T47D (cell line): ENCODE measurements around the gene DPCD.
"Not testable (repeated sequence)": the region's sequence is repeated elsewhere in the genome, so short reads cannot be mapped to it uniquely, and the experiment has no call there.

Source experiments
- DNase-seq, 2 experiments: peaks; one replicate each; pipeline versions ENCODE4 v3.0.0 to v3.0.0-alpha.2; 2011 to 2012; ENCODE audit warnings: low read depth in 1 of 2, low spot score in 1 of 2
- JUND ChIP-seq: IDR thresholded peaks from 2 replicates; pipeline ENCODE4 v1.6.1; 2012; ENCODE audit warnings: low read depth
- in situ Hi-C: cut with HindIII; loops from 2 replicates; pipeline ENCODE4 v1.10.0; 2016; ENCODE audit warnings: low sequenced_read_pairs, low pct_unique_long_range_greater_than_20kb

DPCD gene

GRCh38 chr10:101579516-101579870 is 8.6 kb upstream of the DPCD start:
- TF ChIP-seq JUND = no peak
- in situ Hi-C loops = no loop called here
- no peak for DNase-seq

GRCh38 chr10:101580486-101581399 is 7.4 kb upstream of the DPCD start:
- in situ Hi-C loops = no loop called here
- TF ChIP-seq JUND = no peak
- DNase-seq = no peak

- in situ Hi-C loops = no loop called here
- DNase-seq = no peak
- no peak for TF ChIP-seq JUND
Observed at GRCh38 chr10:101585841-101586240, 2.3 kb upstream of the DPCD start.

- in situ Hi-C loops = no loop called here
- no peak for TF ChIP-seq JUND
- no peak for DNase-seq
Observed at GRCh38 chr10:101588879-101589278, 758 bp downstream of the DPCD start.

DNA sequence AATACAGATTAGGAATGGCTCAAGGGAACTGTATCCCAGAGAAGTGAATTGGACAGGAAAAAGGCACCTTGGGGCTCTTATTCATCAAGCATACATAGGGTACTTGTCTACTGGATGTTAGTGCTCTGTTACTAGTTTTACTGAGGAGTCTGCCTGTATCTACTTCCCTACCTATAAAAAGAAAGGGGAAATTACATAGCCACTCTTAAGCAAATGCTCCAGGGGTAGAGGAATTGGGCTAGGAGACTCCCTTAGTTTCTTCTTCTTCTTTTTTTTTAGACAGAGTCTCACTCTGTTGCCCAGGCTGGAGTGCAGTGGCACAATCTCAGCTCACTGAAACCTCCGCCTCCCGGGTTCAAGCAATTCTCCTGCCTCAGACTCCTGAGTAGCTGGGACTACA is 5.2 kb downstream of the DPCD start:
- in situ Hi-C loops, DNase-seq: not testable (repeated sequence)

GRCh38 chr10:101595591-101596433 is 7.7 kb downstream of the DPCD start:
- in situ Hi-C loops = no loop called here
- no peak for DNase-seq
- no peak for TF ChIP-seq JUND

GRCh38 chr10:101597091-101597900 is 9.2 kb downstream of the DPCD start:
- no peak for DNase-seq
- no peak for TF ChIP-seq JUND
- in situ Hi-C loops = no loop called here

GRCh38 chr10:101601541-101601940 is 13.4 kb downstream of the DPCD start:
- no peak for TF ChIP-seq JUND
- in situ Hi-C loops = no loop called here
- no peak for DNase-seq

DNA sequence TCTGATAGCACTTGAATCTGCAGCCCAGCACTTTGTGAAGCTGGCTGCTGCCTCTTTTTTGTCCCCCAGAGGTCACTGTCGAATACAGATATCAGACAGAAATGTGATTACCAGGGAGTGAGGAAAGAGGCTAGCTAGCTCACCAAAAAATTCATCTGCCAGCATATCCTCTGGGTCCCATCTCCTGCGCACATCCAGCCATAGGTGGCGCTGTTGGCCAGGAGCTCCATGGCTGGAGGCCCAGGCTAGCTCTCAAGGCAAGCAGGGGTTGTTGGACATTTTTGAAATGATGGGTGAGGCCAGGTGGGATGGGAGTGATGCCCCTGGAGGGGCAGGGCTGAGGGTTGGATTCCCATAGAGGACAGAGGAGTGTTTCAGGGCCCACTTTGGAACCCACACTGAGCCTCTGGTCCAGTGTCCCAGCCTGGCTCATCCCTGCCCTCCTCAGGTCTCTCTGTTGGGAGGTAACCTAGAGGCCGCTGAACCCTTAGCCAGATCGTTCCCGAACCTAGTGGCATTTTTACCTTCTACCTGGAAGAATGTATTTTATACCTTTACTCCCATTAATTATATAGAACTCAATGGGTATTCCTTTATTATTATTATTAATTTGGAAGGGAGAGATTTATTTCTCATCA is 14.8 kb downstream of the DPCD start:
- peak; percentile 67 to 81 for DNase-seq
- TF ChIP-seq JUND = no peak
- in situ Hi-C loops = no loop called here

DNA sequence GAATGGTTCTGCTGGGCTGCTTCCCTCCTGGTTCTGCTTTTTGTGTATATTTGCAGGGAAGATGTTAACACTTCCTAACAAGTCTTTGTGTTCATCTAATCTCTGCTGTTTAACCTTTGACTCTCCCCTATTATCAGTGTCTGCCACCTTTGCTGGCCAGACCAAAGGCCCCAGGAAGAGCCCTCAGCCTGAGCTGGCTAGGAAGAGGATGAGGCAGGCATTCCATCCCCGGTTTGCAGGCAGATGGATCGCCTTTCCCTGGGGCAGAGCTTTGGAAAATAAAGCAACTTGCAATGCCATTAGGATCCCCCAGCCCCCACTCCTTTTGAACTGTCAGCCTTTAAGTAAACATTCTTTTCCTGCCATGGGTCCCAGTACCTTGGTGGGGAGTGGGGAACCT is 19.0 kb downstream of the DPCD start:
- in situ Hi-C loops = no loop called here
- TF ChIP-seq JUND = no peak
- DNase-seq = no peak

DNA sequence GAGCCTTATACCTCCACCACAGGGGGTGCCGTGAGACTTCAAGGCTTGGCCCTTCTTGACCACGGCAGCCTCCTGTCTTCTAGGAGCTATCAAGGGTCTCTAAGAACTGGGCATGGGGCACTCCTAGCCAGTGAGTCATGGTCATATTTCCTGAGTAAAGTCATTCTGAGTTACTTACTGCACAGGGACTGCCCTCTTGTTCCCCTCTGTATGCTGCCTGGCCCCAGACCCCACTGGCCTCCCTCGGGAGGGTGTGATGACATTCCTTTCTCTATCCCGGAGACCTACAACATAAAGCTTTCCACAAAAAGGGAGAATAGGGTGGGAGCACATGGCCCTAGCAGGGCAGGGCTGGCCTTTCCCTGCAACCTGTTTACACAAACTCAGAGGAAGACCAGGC is 21.4 kb downstream of the DPCD start:
- in situ Hi-C loops = no loop called here
- DNase-seq = no peak

More for the DNA sequence above, 21.4 kb downstream of the DPCD start:
- TF ChIP-seq JUND = no peak
